Measurements from ENCODE around the gene NKTR. TPM values are rescaled to one million over a fixed set of nuclear protein-coding genes. Genes with fewer than 3 reads are reported as not detected.
A peak's percentile ranks its signal among the peaks of the same experiment; 100 is the strongest.

Gene NKTR
- total and polyA plus RNA-seq, 2 of the 13 experiments (the other 11 are each of a cell fraction or from before 2014, with no cell fraction given), result 41.3 to 59.6 TPM

- TF ChIP-seq, protein P1, sequence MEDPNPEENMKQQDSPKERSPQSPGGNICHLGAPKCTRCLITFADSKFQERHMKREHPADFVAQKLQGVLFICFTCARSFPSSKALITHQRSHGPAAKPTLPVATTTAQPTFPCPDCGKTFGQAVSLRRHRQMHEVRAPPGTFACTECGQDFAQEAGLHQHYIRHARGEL (CRISPR knock-in tag; IDR thresholded peaks at IDR 0.05), result no peak
- TF ChIP-seq ZGPAT (CRISPR knock-in tag; IDR thresholded peaks at IDR 0.05) (peak; percentile 46; the same call in 1 of the 2 replicates), STAT5B (CRISPR knock-in tag; IDR thresholded peaks at IDR 0.05) (no peak), RBM39 (IDR thresholded peaks at IDR 0.05; ENCODE audit: low read depth, low read length, poor library complexity, severe bottlenecking) (no peak), NCOA1 (CRISPR knock-in tag; IDR thresholded peaks at IDR 0.05) (no peak), RELA (CRISPR knock-in tag; IDR thresholded peaks at IDR 0.05) (no peak), EEA1 (CRISPR knock-in tag; IDR thresholded peaks at IDR 0.05; ENCODE audit: borderline replicate concordance) (no peak), TRIM22 (IDR thresholded peaks at IDR 0.05) (no peak), ZNF383 (CRISPR knock-in tag; IDR thresholded peaks at IDR 0.05; ENCODE audit: borderline replicate concordance) (peak; percentile 58; the same call in 1 of the 2 replicates), ZNF230 (CRISPR knock-in tag; IDR thresholded peaks at IDR 0.05) (no peak), U2AF1 (optimal IDR thresholded peaks at IDR 0.05; ENCODE audit: low read depth, low read length) (no peak), MTF2 (CRISPR knock-in tag; IDR thresholded peaks at IDR 0.05; ENCODE audit: borderline replicate concordance) (no peak), FOXO4 (CRISPR knock-in tag; conservative IDR thresholded peaks at IDR 0.05) (no peak), ZNF513 (CRISPR knock-in tag; conservative IDR thresholded peaks at IDR 0.05) (no peak), ZNF883 (CRISPR knock-in tag; IDR thresholded peaks at IDR 0.05; ENCODE audit: not compliant biosample characterization) (peak; percentile 72), ZSCAN12 (CRISPR knock-in tag; IDR thresholded peaks at IDR 0.05) (no peak), ZNF629 (CRISPR knock-in tag; conservative IDR thresholded peaks at IDR 0.05) (no peak), ZMAT3 (CRISPR knock-in tag; conservative IDR thresholded peaks at IDR 0.05) (no peak), ZFP62 (CRISPR knock-in tag; IDR thresholded peaks at IDR 0.05) (no peak), ZNF232 (CRISPR knock-in tag; IDR thresholded peaks at IDR 0.05; ENCODE audit: borderline replicate concordance) (no peak; the same call in 1 of the 2 replicates), KLF6 (CRISPR knock-in tag; IDR thresholded peaks at IDR 0.05) (no peak), MZF1 (CRISPR knock-in tag; IDR thresholded peaks at IDR 0.05; ENCODE audit: borderline replicate concordance) (no peak)
- TF ChIP-seq, protein P2, sequence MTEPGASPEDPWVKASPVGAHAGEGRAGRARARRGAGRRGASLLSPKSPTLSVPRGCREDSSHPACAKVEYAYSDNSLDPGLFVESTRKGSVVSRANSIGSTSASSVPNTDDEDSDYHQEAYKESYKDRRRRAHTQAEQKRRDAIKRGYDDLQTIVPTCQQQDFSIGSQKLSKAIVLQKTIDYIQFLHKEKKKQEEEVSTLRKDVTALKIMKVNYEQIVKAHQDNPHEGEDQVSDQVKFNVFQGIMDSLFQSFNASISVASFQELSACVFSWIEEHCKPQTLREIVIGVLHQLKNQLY (CRISPR knock-in tag; IDR thresholded peaks at IDR 0.05), result no peak
These were observed 54.1 kb downstream of the NKTR start (continued) for GRCh38 chr3:42654331-42655201.
